MM.1S (cell line): ENCODE results near the gene CCR3.

Experiments used
- DNase-seq: peaks from one replicate; pipeline ENCODE4 v3.0.0-alpha.2; 2015
- H2AFZ ChIP-seq: fragments of 300-600 bp; sonication (generic); 2 replicates; pipeline ENCODE4 v1.6.0; 2016; ENCODE audit warnings: antibody characterized with exemption, low read length
- H3F3A ChIP-seq: fragments of 300-600 bp; sonication (generic); 2 replicates; pipeline ENCODE4 v1.6.1; 2016; ENCODE audit warnings: mild to moderate bottlenecking, antibody characterized with exemption, low read length, moderate library complexity, mixed read lengths; ENCODE audit not compliant: insufficient read depth
- H3K27ac ChIP-seq: fragments of 300-600 bp; sonication (generic); 2 replicates; pipeline ENCODE4 v1.5.1; 2016; ENCODE audit warnings: mild to moderate bottlenecking, low read length
- H3K27me3 ChIP-seq: fragments of 300-600 bp; sonication (generic); replicated peaks from 2 replicates; pipeline ENCODE4 v1.6.0; 2016; ENCODE audit warnings: low read length; ENCODE audit not compliant: insufficient read depth
- H3K36me3 ChIP-seq: fragments of 300-600 bp; sonication (generic); replicated peaks from 2 replicates; pipeline ENCODE4 v1.6.1; 2016; ENCODE audit warnings: mild to moderate bottlenecking, low read length, mixed read lengths; ENCODE audit not compliant: insufficient read depth
- H3K4me1 ChIP-seq: fragments of 300-600 bp; sonication (generic); 2 replicates; pipeline ENCODE4 v1.6.1; 2016; ENCODE audit warnings: low read length, mixed read lengths
- H3K4me2 ChIP-seq: fragments of 300-600 bp; sonication (generic); 2 replicates; pipeline ENCODE4 v1.6.0; 2016; ENCODE audit warnings: low read depth, low read length
- H3K4me3 ChIP-seq: fragments of 300-600 bp; sonication (generic); 2 replicates; pipeline ENCODE4 v1.5.1; 2016; ENCODE audit warnings: low read length, mixed read lengths
- H3K79me2 ChIP-seq: fragments of 300-600 bp; sonication (generic); 2 replicates; pipeline ENCODE4 v1.6.1; 2016; ENCODE audit warnings: mixed run types, low read length, mixed read lengths
- H3K9ac ChIP-seq: fragments of 300-600 bp; sonication (generic); 2 replicates; pipeline ENCODE4 v1.6.1; 2016; ENCODE audit warnings: low read length, mixed read lengths
- H3K9me2 ChIP-seq: fragments of 300-600 bp; sonication (generic); replicated peaks from 2 replicates; pipeline ENCODE4 v1.6.1; 2016; ENCODE audit warnings: mild to moderate bottlenecking, low read length, mixed read lengths; ENCODE audit not compliant: insufficient read depth
- H3K9me3 ChIP-seq: fragments of 300-600 bp; sonication (generic); replicated peaks from 2 replicates; pipeline ENCODE4 v1.6.1; 2016; ENCODE audit warnings: mild to moderate bottlenecking, low read length, mixed read lengths; ENCODE audit not compliant: insufficient read depth
- H4K20me1 ChIP-seq: fragments of 300-600 bp; sonication (generic); 2 replicates; pipeline ENCODE4 v1.6.1; 2016; ENCODE audit warnings: mild to moderate bottlenecking, low read length, moderate library complexity, mixed read lengths; ENCODE audit not compliant: insufficient read depth
- EZH2 ChIP-seq: fragments of 300-600 bp; sonication (generic); optimal IDR thresholded peaks from 2 replicates; pipeline ENCODE3; 2017; ENCODE audit warnings: low read depth, mild to moderate bottlenecking, antibody characterized with exemption, low read length, mixed read lengths
- EZH2phosphoT487 ChIP-seq: fragments of 300-600 bp; sonication (generic); IDR thresholded peaks from 2 replicates; pipeline ENCODE4 v1.6.1; 2018; ENCODE audit warnings: antibody characterized with exemption, low read length
- TF ChIP-seq, protein P1 (sequence below): fragments of 300-600 bp; sonication (generic); IDR thresholded peaks from 2 replicates; pipeline ENCODE4 v1.5.1; 2016; ENCODE audit warnings: antibody characterized with exemption, low read length, mixed read lengths

CCR3 gene

DNA sequence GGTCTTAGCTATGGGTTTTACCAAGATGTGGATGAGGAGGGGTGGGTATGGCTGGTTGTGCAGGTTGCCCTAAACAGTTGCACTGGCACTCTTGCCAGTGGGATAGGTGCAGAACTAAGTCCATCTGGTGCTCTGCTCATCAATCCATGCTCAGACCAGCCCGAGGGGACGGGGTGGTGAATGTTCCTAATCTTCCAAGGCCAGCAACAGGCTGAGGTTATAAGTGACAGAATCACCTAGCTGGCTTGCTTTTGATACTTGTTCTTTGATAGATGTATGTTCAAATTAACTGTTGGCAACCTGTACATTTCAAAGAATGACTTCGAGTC lies 58.2 kb downstream of the CCR3 start:
- no peak for TF ChIP-seq EZH2
- Histone ChIP-seq H3K9ac (no peak overlapping the region; the same call in 1 of the 2 replicates), H4K20me1 (no peaks in the 10 kb centered on the region), H2AFZ (peak overlapping the region; percentile 8; the same call in 1 of the 2 replicates), H3F3A (peaks cover 43% of the 10 kb centered on the region), H3K4me1 (peaks cover 93% of the 10 kb centered on the region), H3K36me3 (no peaks in the 10 kb centered on the region), H3K79me2 (no peaks in the 10 kb centered on the region), H3K4me3 (no peak overlapping the region), H3K9me3 (no peaks in the 10 kb centered on the region), H3K9me2 (no peaks in the 10 kb centered on the region), H3K4me2 (peak overlapping the region; percentile 33; the same call in 1 of the 2 replicates), H3K27ac (peak overlapping the region; percentile 68; the same call in 1 of the 2 replicates), H3K27me3 (no peaks in the 10 kb centered on the region)
- peak; percentile 15 for DNase-seq

DNA sequence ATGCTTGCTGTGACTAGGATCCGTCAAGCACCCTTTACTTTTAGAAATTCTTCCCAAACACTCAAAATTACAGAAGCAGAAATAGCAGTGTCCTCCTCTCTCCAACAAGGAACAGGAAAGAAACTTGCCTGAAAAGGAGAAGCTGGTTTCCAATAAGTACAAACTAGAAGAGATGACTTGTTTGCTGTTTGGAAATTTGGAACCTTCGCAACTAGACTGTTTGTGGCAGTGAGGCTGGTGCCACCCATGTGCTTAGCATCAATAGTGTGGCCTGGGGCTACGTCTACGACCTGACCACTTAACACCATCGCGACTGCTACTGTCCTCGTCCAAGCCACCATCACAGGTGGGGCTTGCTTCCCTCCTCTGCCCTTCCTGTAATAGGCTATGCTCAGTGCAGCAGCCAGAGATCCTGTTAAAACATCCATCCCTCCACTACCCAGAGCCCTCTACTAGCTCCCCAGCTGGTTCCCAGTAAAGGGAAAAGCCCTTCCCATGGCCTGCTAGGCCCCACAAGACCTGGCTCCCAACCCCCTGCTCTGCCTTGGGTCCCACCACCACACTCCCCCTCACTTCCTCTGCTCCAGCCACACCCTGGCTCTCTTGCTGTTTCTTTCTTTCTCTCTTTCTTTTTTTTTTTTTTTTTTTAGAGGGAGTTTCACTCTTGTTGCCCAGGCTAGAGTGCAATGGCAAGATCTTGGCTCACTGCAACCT lies 59.0 kb downstream of the CCR3 start:
- Histone ChIP-seq H3K4me1 (peaks cover 88% of the 10 kb centered on the region), H3K27me3 (no peaks in the 10 kb centered on the region), H3F3A (peaks cover 45% of the 10 kb centered on the region), H3K27ac (peak overlapping the region; percentile 68; the same call in 1 of the 2 replicates), H3K4me2 (no peak overlapping the region), H3K9me2 (no peaks in the 10 kb centered on the region), H3K4me3 (no peak overlapping the region), H3K9ac (no peak overlapping the region; the same call in 1 of the 2 replicates), H3K79me2 (no peaks in the 10 kb centered on the region), H2AFZ (peak overlapping the region; percentile 31; the same call in 1 of the 2 replicates), H4K20me1 (no peaks in the 10 kb centered on the region), H3K9me3 (no peaks in the 10 kb centered on the region), H3K36me3 (no peaks in the 10 kb centered on the region)
- DNase-seq: no peak
- no peak for TF ChIP-seq EZH2phosphoT487
- TF ChIP-seq, protein P1, sequence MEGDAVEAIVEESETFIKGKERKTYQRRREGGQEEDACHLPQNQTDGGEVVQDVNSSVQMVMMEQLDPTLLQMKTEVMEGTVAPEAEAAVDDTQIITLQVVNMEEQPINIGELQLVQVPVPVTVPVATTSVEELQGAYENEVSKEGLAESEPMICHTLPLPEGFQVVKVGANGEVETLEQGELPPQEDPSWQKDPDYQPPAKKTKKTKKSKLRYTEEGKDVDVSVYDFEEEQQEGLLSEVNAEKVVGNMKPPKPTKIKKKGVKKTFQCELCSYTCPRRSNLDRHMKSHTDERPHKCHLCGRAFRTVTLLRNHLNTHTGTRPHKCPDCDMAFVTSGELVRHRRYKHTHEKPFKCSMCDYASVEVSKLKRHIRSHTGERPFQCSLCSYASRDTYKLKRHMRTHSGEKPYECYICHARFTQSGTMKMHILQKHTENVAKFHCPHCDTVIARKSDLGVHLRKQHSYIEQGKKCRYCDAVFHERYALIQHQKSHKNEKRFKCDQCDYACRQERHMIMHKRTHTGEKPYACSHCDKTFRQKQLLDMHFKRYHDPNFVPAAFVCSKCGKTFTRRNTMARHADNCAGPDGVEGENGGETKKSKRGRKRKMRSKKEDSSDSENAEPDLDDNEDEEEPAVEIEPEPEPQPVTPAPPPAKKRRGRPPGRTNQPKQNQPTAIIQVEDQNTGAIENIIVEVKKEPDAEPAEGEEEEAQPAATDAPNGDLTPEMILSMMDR: no peak
- TF ChIP-seq EZH2: no peak

DNA sequence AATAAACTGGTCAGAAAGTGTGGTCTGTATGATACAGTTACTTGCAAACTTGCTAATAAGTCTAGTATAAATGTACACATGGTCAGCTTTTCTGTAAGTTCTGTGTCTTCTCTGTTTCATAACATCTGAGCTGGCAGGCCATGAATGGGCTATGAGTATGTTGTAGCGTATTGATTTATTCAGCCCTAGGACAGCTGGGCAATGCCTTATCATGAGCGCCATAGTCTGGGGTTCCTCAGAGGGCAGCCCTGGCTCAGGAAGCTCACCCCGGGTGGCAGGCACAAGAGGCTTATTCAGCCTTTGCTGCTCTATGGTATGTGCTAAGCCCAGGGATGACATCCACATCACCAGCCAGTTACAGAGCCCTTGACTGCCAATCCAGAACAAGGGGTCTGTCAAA lies 61.0 kb downstream of the CCR3 start:
- no peak for DNase-seq
- TF ChIP-seq, protein P1: no peak
- TF ChIP-seq EZH2: no peak
- no peak for TF ChIP-seq EZH2phosphoT487
- Histone ChIP-seq H3F3A (peaks cover 41% of the 10 kb centered on the region), H3K9ac (no peak overlapping the region), H3K27ac (peak overlapping the region; percentile 88; the same call in 1 of the 2 replicates), H2AFZ (no peak overlapping the region), H4K20me1 (no peaks in the 10 kb centered on the region), H3K4me3 (no peak overlapping the region), H3K9me2 (no peaks in the 10 kb centered on the region), H3K36me3 (no peaks in the 10 kb centered on the region), H3K4me2 (no peak overlapping the region), H3K79me2 (no peaks in the 10 kb centered on the region), H3K4me1 (peaks cover 69% of the 10 kb centered on the region), H3K27me3 (no peaks in the 10 kb centered on the region), H3K9me3 (no peaks in the 10 kb centered on the region)

DNA sequence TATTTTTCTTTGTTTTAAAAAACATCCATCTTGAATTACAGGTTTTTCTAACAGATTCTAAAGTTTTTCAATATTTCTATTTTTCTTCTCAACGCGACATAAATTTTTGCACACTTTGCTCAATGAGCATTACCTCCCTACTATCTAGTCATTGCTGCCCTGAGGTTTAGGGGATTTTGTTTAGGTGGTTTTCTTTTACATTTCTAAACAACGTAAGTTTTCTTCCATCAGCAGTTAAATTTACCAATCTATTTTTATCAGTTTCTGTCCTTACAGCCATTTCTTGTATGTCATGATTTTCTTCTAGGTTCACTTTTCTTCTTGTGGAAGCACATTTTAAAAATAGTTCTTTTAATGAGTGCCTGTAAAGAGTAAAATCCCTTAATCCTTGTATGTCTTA lies 62.5 kb downstream of the CCR3 start:
- DNase-seq: peak; percentile 89
- H3F3A ChIP-seq: peaks cover 26% of the 10 kb centered on the region
- no peak overlapping the region; the same call in 1 of the 2 replicates for H3K4me3 ChIP-seq
- no peaks in the 10 kb centered on the region for H3K79me2 ChIP-seq
- peaks cover 54% of the 10 kb centered on the region for H3K4me1 ChIP-seq
- no peaks in the 10 kb centered on the region for H4K20me1 ChIP-seq
- peak overlapping the region; percentile 52; the same call in 1 of the 2 replicates for H3K4me2 ChIP-seq
- TF ChIP-seq EZH2phosphoT487 (no peak), EZH2 (no peak)
- TF ChIP-seq, protein P1: no peak
- H3K27ac ChIP-seq: peak overlapping the region; percentile 88
- H3K9me2 ChIP-seq: no peaks in the 10 kb centered on the region
- H3K9ac ChIP-seq: peak overlapping the region; percentile 45; the same call in 1 of the 2 replicates
- H2AFZ ChIP-seq: no peak overlapping the region
- H3K27me3 ChIP-seq: no peaks in the 10 kb centered on the region
- H3K9me3 ChIP-seq: no peaks in the 10 kb centered on the region
- no peaks in the 10 kb centered on the region for H3K36me3 ChIP-seq
